ENCODE data around the gene BORCS6. TPM values are rescaled to one million over a fixed set of nuclear protein-coding genes. Genes with fewer than 3 reads are reported as not detected.
A peak's percentile ranks its signal among the peaks of the same experiment; 100 is the strongest.

Gene BORCS6
- total and polyA plus RNA-seq, 9 of the 15 experiments (the other 6 are each of a cell fraction or from before 2014, with no cell fraction given): 0.01 to 7.4 (median 2.3) TPM

DNA sequence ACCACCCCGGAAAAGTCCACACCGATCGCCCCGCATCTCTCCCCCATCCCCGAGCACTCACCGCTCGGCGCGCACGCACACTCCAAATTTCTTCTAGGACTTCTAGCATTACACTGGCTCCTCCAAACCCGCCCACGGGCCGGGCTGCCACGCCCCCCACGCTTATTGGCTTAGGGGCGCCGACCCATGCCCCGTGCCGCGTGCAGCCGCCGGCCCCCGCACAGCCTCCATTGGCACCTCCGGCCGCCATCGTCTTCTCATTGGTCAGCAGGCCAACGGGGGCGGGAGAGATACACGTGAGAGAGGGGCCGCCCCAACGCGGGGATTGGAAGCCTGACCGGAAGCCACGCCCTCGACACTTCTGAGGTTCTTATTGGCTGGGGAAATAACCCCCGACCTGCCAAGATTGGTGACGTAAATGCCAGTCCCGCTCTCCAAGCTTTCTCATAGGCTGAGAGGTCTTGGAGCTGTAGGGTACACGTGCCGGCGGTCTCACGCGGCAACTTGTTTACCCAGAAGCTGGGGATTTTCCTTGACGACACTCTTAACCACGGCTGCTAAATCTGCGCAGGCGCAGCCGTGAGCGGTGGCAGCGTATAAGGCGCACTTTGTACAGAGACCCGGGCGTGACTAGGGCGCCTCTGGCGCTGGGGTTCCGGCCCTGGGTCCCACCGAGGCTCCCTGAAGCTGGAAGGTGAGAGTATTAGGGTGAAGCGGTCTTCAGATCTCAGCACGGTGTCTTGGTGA is 33.6 kb downstream of the BORCS6 start (continued):
- TF ChIP-seq, protein P1, sequence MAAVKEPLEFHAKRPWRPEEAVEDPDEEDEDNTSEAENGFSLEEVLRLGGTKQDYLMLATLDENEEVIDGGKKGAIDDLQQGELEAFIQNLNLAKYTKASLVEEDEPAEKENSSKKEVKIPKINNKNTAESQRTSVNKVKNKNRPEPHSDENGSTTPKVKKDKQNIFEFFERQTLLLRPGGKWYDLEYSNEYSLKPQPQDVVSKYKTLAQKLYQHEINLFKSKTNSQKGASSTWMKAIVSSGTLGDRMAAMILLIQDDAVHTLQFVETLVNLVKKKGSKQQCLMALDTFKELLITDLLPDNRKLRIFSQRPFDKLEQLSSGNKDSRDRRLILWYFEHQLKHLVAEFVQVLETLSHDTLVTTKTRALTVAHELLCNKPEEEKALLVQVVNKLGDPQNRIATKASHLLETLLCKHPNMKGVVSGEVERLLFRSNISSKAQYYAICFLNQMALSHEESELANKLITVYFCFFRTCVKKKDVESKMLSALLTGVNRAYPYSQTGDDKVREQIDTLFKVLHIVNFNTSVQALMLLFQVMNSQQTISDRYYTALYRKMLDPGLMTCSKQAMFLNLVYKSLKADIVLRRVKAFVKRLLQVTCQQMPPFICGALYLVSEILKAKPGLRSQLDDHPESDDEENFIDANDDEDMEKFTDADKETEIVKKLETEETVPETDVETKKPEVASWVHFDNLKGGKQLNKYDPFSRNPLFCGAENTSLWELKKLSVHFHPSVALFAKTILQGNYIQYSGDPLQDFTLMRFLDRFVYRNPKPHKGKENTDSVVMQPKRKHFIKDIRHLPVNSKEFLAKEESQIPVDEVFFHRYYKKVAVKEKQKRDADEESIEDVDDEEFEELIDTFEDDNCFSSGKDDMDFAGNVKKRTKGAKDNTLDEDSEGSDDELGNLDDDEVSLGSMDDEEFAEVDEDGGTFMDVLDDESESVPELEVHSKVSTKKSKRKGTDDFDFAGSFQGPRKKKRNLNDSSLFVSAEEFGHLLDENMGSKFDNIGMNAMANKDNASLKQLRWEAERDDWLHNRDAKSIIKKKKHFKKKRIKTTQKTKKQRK (IDR thresholded peaks at IDR 0.05; ENCODE audit: borderline replicate concordance, low read depth, low read length): peak; percentile 58; the same call in 1 of the 2 replicates
- TF ChIP-seq SRSF9 (IDR thresholded peaks at IDR 0.05; ENCODE audit: borderline replicate concordance, low read depth, low read length): no peak
- peak; percentile 53; the same call in 1 of the 2 replicates for TF ChIP-seq PML (IDR thresholded peaks at IDR 0.05; ENCODE audit: low read length)
- TF ChIP-seq PRPF4 (IDR thresholded peaks at IDR 0.05; ENCODE audit: insufficient read depth, low read depth, low read length, poor library complexity, severe bottlenecking): no peak
- TF ChIP-seq, protein P2, sequence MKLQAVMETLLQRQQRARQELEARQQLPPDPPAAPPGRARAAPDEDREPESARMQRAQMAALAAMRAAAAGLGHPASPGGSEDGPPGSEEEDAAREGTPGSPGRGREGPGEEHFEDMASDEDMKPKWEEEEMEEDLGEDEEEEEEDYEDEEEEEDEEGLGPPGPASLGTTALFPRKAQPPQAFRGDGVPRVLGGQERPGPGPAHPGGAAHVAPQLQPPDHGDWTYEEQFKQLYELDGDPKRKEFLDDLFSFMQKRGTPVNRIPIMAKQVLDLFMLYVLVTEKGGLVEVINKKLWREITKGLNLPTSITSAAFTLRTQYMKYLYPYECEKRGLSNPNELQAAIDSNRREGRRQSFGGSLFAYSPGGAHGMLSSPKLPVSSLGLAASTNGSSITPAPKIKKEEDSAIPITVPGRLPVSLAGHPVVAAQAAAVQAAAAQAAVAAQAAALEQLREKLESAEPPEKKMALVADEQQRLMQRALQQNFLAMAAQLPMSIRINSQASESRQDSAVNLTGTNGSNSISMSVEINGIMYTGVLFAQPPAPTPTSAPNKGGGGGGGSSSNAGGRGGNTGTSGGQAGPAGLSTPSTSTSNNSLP (IDR thresholded peaks at IDR 0.05; ENCODE audit: borderline replicate concordance, low read depth, low read length): peak; percentile 57; the same call in 1 of the 2 replicates
- TF ChIP-seq HDAC1 (IDR thresholded peaks at IDR 0.05): peak in 1 of 2 experiments; percentile 92; a peak in 2 of 4 replicates
- 0 out of 4 replicates have a peak, but pooled peaks of 1 of the 2 experiments have one; percentile 29 for TF ChIP-seq SRF (CRISPR knock-in tag; IDR thresholded peaks at IDR 0.05)
- peak; percentile 98 for TF ChIP-seq SP1 (CRISPR knock-in tag; IDR thresholded peaks at IDR 0.05)
- TF ChIP-seq POLR2B (IDR thresholded peaks at IDR 0.05; ENCODE audit: low read depth, partially characterized antibody): peak; percentile 61
- TF ChIP-seq ZKSCAN1 (IDR thresholded peaks at IDR 0.05; ENCODE audit: low read depth, low read length): 0 out of 2 replicates have a peak, but pooled peaks have one; percentile 28
- TF ChIP-seq HLTF (IDR thresholded peaks at IDR 0.05): no peak; the same call in 1 of the 2 replicates
- TF ChIP-seq EHMT2 (IDR thresholded peaks at IDR 0.05): no peak
- TF ChIP-seq, protein P3, sequence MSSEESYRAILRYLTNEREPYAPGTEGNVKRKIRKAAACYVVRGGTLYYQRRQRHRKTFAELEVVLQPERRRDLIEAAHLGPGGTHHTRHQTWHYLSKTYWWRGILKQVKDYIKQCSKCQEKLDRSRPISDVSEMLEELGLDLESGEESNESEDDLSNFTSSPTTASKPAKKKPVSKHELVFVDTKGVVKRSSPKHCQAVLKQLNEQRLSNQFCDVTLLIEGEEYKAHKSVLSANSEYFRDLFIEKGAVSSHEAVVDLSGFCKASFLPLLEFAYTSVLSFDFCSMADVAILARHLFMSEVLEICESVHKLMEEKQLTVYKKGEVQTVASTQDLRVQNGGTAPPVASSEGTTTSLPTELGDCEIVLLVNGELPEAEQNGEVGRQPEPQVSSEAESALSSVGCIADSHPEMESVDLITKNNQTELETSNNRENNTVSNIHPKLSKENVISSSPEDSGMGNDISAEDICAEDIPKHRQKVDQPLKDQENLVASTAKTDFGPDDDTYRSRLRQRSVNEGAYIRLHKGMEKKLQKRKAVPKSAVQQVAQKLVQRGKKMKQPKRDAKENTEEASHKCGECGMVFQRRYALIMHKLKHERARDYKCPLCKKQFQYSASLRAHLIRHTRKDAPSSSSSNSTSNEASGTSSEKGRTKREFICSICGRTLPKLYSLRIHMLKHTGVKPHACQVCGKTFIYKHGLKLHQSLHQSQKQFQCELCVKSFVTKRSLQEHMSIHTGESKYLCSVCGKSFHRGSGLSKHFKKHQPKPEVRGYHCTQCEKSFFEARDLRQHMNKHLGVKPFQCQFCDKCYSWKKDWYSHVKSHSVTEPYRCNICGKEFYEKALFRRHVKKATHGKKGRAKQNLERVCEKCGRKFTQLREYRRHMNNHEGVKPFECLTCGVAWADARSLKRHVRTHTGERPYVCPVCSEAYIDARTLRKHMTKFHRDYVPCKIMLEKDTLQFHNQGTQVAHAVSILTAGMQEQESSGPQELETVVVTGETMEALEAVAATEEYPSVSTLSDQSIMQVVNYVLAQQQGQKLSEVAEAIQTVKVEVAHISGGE (CRISPR knock-in tag; IDR thresholded peaks at IDR 0.05): peak in 2 of 3 experiments; percentile 74 to 98; a peak in 4 of 6 replicates
- TF ChIP-seq CBX8 (IDR thresholded peaks at IDR 0.05; ENCODE audit: borderline replicate concordance, extremely low read depth, low read depth, low read length, poor library complexity, severe bottlenecking): no peak
- TF ChIP-seq ZNF778 (CRISPR knock-in tag; IDR thresholded peaks at IDR 0.05): no peak
- TF ChIP-seq ZZZ3 (IDR thresholded peaks at IDR 0.05): no peak
- no peak for TF ChIP-seq ZBTB7A (IDR thresholded peaks at IDR 0.05; ENCODE audit: borderline replicate concordance, control insufficient read depth, low read depth, low read length)
